Osteocyte (in vitro differentiated cells): Measurements from ENCODE around the gene UROC1. TPM values are rescaled to one million over a fixed set of nuclear protein-coding genes. Genes with fewer than 3 reads are reported as not detected.

Experiments
- DNase-seq: peaks from one replicate; pipeline ENCODE4 v3.0.0; 2021; ENCODE audit warnings: mixed read lengths; ENCODE audit not compliant: unreplicated experiment; ENCODE audit errors: extremely low spot score
- H3K27ac Mint-ChIP-seq: one replicate; pipeline ENCODE4 v1.8.0; 2021; ENCODE audit warnings: mild to moderate bottlenecking, mixed read lengths; ENCODE audit not compliant: unreplicated experiment
- H3K27me3 Mint-ChIP-seq: one replicate; pipeline ENCODE4 v1.8.0; 2021; ENCODE audit warnings: mixed read lengths; ENCODE audit not compliant: unreplicated experiment
- H3K36me3 Mint-ChIP-seq: one replicate; pipeline ENCODE4 v1.8.0; 2021; ENCODE audit warnings: mixed read lengths; ENCODE audit not compliant: unreplicated experiment
- H3K4me1 Mint-ChIP-seq: one replicate; pipeline ENCODE4 v1.8.0; 2021; ENCODE audit warnings: mixed read lengths; ENCODE audit not compliant: unreplicated experiment
- H3K4me3 Mint-ChIP-seq: one replicate; pipeline ENCODE4 v1.8.0; 2021; ENCODE audit warnings: mild to moderate bottlenecking, moderate library complexity, mixed read lengths; ENCODE audit not compliant: unreplicated experiment
- H3K9me3 Mint-ChIP-seq: one replicate; pipeline ENCODE4 v1.8.0; 2021; ENCODE audit warnings: mixed read lengths; ENCODE audit not compliant: unreplicated experiment
- CTCF ChIP-seq: fragments of 200-600 bp; sonication (generic); IDR thresholded peaks from 2 replicates; pipeline ENCODE4 v1.5.0; 2021; ENCODE audit warnings: antibody characterized with exemption, mild to moderate bottlenecking, moderate library complexity
- total RNA-seq: library from RNA; stranded (reverse); gene quantifications from 2 replicates; pipeline ENCODE4 v1.2.1, GENCODE V29; 2021

The UROC1 gene
- total RNA-seq, 1 donor from 2014 or later, result not detected

GRCh38 chr3:126493739-126494138 lies 23.8 kb downstream of the UROC1 start:
- Mint-ChIP-seq H3K36me3 (no peaks in the 10 kb centered on the region), H3K27ac (no peak overlapping the region), H3K27me3 (peaks cover 5% of the 10 kb centered on the region), H3K4me3 (no peak overlapping the region), H3K4me1 (no peaks in the 10 kb centered on the region), H3K9me3 (no peaks in the 10 kb centered on the region)
- no peak for TF ChIP-seq CTCF
- no peak for DNase-seq

GRCh38 chr3:126493051-126493450 lies 24.5 kb downstream of the UROC1 start:
- Mint-ChIP-seq H3K27ac (no peak overlapping the region), H3K9me3 (no peaks in the 10 kb centered on the region), H3K4me1 (no peaks in the 10 kb centered on the region), H3K27me3 (peaks cover 5% of the 10 kb centered on the region), H3K36me3 (no peaks in the 10 kb centered on the region), H3K4me3 (no peak overlapping the region)
- DNase-seq, result no peak
- no peak for TF ChIP-seq CTCF

GRCh38 chr3:126491221-126492013 lies 26.2 kb downstream of the UROC1 start:
- TF ChIP-seq CTCF, result no peak
- H3K4me3 Mint-ChIP-seq, result no peak overlapping the region
- peaks cover 5% of the 10 kb centered on the region for H3K27me3 Mint-ChIP-seq
- no peaks in the 10 kb centered on the region for H3K9me3 Mint-ChIP-seq
- no peak overlapping the region for H3K27ac Mint-ChIP-seq
- DNase-seq, result no peak
- H3K4me1 Mint-ChIP-seq, result peaks cover 10% of the 10 kb centered on the region
- H3K36me3 Mint-ChIP-seq, result no peaks in the 10 kb centered on the region

- H3K27ac Mint-ChIP-seq, result no peak overlapping the region
- H3K4me1 Mint-ChIP-seq, result peaks cover 13% of the 10 kb centered on the region
These were observed 27.0 kb downstream of the UROC1 start for GRCh38 chr3:126490619-126491018.

More at GRCh38 chr3:126490619-126491018, 27.0 kb downstream of the UROC1 start:
- Mint-ChIP-seq H3K36me3 (no peaks in the 10 kb centered on the region), H3K4me3 (no peak overlapping the region), H3K9me3 (no peaks in the 10 kb centered on the region), H3K27me3 (peaks cover 5% of the 10 kb centered on the region)
- TF ChIP-seq CTCF, result no peak
- no peak for DNase-seq
